ENCODE measurements around the gene ANKRD37. TPM values are rescaled to one million over a fixed set of nuclear protein-coding genes. Genes with fewer than 3 reads are reported as not detected.

Gene ANKRD37
- total RNA-seq, 4 donors from 2014 or later = 5.9 to 15.4 (median 9.3) TPM

DNA sequence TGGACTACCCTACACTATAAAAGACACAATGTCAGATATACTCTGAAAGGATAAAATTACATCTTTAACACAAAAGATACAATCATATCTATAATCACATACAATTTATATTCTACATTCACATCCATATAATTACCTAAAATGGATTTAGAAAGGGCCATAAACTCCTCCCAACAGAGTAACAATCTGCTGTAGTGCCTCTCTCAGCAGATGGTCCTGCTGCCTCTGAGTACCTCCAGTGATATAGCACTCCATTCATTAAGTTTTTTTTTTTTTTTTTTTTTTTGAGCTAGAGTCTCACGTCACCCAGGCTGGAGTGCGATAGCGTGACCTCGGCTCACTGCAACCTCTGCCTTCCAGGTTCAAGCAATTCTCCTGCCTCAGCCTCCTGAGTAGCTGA lies 7.4 kb downstream of the ANKRD37 start:
- peaks cover 0 to under 1% of the 10 kb centered on the region in 2 donors for H3K4me1 ChIP-seq
- H3K9me3 ChIP-seq = no peaks in the 10 kb centered on the region
- no peak overlapping the region for H3K4me3 ChIP-seq
- H3K27ac ChIP-seq = no peak overlapping the region
- in situ Hi-C loops (cut with MboI; ENCODE audit: low sequenced_read_pairs in 4 of 4) (no loop called here), intact Hi-C loops (cut with DNase I; ENCODE audit: low total_unique reads) (no loop called here)
- no peak for DNase-seq
- no peak for TF ChIP-seq POLR2A (IDR thresholded peaks at IDR 0.05)
- TF ChIP-seq, protein P1, sequence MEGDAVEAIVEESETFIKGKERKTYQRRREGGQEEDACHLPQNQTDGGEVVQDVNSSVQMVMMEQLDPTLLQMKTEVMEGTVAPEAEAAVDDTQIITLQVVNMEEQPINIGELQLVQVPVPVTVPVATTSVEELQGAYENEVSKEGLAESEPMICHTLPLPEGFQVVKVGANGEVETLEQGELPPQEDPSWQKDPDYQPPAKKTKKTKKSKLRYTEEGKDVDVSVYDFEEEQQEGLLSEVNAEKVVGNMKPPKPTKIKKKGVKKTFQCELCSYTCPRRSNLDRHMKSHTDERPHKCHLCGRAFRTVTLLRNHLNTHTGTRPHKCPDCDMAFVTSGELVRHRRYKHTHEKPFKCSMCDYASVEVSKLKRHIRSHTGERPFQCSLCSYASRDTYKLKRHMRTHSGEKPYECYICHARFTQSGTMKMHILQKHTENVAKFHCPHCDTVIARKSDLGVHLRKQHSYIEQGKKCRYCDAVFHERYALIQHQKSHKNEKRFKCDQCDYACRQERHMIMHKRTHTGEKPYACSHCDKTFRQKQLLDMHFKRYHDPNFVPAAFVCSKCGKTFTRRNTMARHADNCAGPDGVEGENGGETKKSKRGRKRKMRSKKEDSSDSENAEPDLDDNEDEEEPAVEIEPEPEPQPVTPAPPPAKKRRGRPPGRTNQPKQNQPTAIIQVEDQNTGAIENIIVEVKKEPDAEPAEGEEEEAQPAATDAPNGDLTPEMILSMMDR (IDR thresholded peaks at IDR 0.05 in 4 of 5, conservative IDR thresholded peaks at IDR 0.05 in 1 of 5) = no peak
- H3K36me3 ChIP-seq = peaks cover 4 to 77% of the 10 kb centered on the region in 2 donors
- no peaks in the 10 kb centered on the region for H3K27me3 ChIP-seq
- no peak for ATAC-seq

DNA sequence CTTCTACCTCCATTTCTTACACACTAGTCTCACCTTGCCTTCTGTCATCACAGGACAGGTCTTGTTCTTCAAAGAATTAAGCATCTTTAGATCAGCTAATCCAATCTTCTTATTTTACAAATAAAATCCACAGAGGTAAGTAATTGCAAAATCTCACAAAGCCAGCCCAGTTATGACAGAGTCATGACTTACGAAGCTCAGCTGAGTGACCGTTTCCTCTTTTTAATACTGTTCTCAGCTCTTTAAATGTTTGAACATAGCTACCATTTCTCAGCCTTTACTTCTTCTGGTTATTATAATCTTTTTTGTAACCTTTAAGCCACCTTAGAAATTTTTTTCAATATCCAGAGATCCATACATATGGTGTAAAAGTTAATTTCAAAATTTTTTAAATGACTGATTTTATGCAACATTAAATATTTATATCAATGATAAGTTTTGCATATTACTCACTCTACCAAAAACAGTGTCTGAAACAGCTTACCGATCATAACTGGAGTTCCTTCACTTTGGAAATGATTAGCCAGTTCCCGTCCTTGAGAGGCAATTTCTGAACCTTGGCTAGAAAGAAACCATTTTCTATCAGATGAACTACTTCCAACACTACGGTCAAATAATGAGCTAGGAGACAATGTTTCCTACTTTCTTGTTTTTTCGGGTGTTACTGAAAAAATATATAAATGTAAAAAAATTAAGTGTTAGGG lies 8.8 kb downstream of the ANKRD37 start:
- Histone ChIP-seq H3K9me3 (no peaks in the 10 kb centered on the region), H3K36me3 (peaks cover 4 to 72% of the 10 kb centered on the region in 2 donors), H3K4me1 (no peaks in the 10 kb centered on the region), H3K27me3 (no peaks in the 10 kb centered on the region), H3K27ac (no peak overlapping the region), H3K4me3 (no peak overlapping the region)
- in situ Hi-C loops (cut with MboI; ENCODE audit: low sequenced_read_pairs in 4 of 4) = no loop called here
- no peak for DNase-seq
- intact Hi-C loops (cut with DNase I; ENCODE audit: low total_unique reads) = no loop called here
- TF ChIP-seq, protein P1 (IDR thresholded peaks at IDR 0.05 in 4 of 5, conservative IDR thresholded peaks at IDR 0.05 in 1 of 5) = no peak
- TF ChIP-seq POLR2A (IDR thresholded peaks at IDR 0.05) = no peak
- ATAC-seq = no peak

GRCh38 chr4:185408432-185408831 lies 11.8 kb downstream of the ANKRD37 start:
- ATAC-seq = no peak
- no peak for DNase-seq
- in situ Hi-C loops (cut with MboI; ENCODE audit: low sequenced_read_pairs in 4 of 4) = no loop called here
- H3K9me3 ChIP-seq = no peaks in the 10 kb centered on the region
- H3K27me3 ChIP-seq = no peaks in the 10 kb centered on the region
- no peak overlapping the region for H3K4me3 ChIP-seq
- no peak for TF ChIP-seq POLR2A (IDR thresholded peaks at IDR 0.05)
- TF ChIP-seq, protein P1 (IDR thresholded peaks at IDR 0.05 in 4 of 5, conservative IDR thresholded peaks at IDR 0.05 in 1 of 5) = no peak
- intact Hi-C loops (cut with DNase I; ENCODE audit: low total_unique reads) = no loop called here
- H3K27ac ChIP-seq = no peak overlapping the region
- peaks cover 0 to 4% of the 10 kb centered on the region in 2 donors for H3K4me1 ChIP-seq
- H3K36me3 ChIP-seq = peaks cover 0 to 65% of the 10 kb centered on the region in 2 donors

DNA sequence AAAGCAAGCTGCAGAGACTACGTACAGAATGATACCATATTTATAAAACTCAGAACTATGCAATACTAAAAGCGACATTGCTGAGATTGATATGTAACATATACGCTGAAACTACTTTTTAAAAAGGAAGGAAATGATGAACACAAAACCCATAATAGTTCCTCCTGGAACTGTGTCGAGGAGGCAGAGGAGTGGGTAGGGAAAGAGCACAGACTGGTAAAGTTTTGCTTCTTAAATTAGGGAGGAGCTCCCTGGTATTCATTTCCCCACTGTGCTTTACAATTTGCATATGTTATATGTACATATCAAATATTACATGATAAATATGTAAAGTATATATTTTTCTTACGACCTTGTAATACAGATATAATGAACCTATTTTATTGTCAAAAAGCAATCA lies 15.2 kb downstream of the ANKRD37 start:
- ATAC-seq = no peak
- in situ Hi-C loops (cut with MboI; ENCODE audit: low sequenced_read_pairs in 4 of 4) = no loop called here

More for the DNA sequence above, 15.2 kb downstream of the ANKRD37 start:
- intact Hi-C loops (cut with DNase I; ENCODE audit: low total_unique reads) = no loop called here
- Histone ChIP-seq H3K4me1 (peaks cover 0 to 4% of the 10 kb centered on the region in 2 donors), H3K4me3 (no peak overlapping the region), H3K27me3 (no peaks in the 10 kb centered on the region), H3K36me3 (peaks cover 0 to 77% of the 10 kb centered on the region in 2 donors), H3K9me3 (no peaks in the 10 kb centered on the region), H3K27ac (no peak overlapping the region)
- DNase-seq = no peak
- TF ChIP-seq POLR2A (IDR thresholded peaks at IDR 0.05) = no peak
- TF ChIP-seq, protein P1 (IDR thresholded peaks at IDR 0.05 in 4 of 5, conservative IDR thresholded peaks at IDR 0.05 in 1 of 5) = no peak

All from gastrocnemius medialis (tissue), 4 donors.